HepG2 (cell line): ENCODE measurements around the gene PRR30. TPM values are rescaled to one million over a fixed set of nuclear protein-coding genes. Genes with fewer than 3 reads are reported as not detected.
A peak's percentile ranks its signal among the peaks of the same experiment; 100 is the strongest.

Source experiments
- CBX5 ChIP-seq: sonication (generic); formaldehyde crosslinking; IDR thresholded peaks from 2 replicates; pipeline ENCODE4 v1.4.0; 2020; ENCODE audit warnings: missing genetic modification reagents, borderline replicate concordance
- GPBP1L1 ChIP-seq: sonication (generic); formaldehyde crosslinking; IDR thresholded peaks from 2 replicates; pipeline ENCODE4 v1.5.0; 2020; ENCODE audit warnings: mild to moderate bottlenecking, missing genetic modification reagents
- HDAC2 ChIP-seq: sonication (generic); formaldehyde crosslinking; IDR thresholded peaks from 2 replicates; pipeline ENCODE4 v1.4.0; 2020; ENCODE audit warnings: missing genetic modification reagents
- KDM1A ChIP-seq: IDR thresholded peaks from 2 replicates; pipeline ENCODE4 v1.6.1; 2016; ENCODE audit warnings: missing compliant biosample characterization
- KLF6 ChIP-seq: IDR thresholded peaks from 2 replicates; pipeline ENCODE4 v1.8.0; 2016; ENCODE audit warnings: missing biosample characterization, missing genetic modification reagents
- MAZ ChIP-seq, 2 experiments: sonication (generic) in 1 of 2; formaldehyde crosslinking in 1 of 2; IDR thresholded peaks; 2 replicates each; pipeline versions ENCODE4 v1.5.0 to v1.6.1; 2012 to 2020; ENCODE audit warnings: low read depth in 2 of 2, mild to moderate bottlenecking in 2 of 2, borderline replicate concordance in 1 of 2, improper control_type of control experiment in 1 of 2, low read length in 1 of 2, missing genetic modification reagents in 1 of 2, moderate library complexity in 1 of 2
- NR1H2 ChIP-seq: sonication (generic); formaldehyde crosslinking; IDR thresholded peaks from 2 replicates; pipeline ENCODE4 v1.8.1; 2022; ENCODE audit warnings: low read depth, missing genetic modification reagents, borderline replicate concordance
- NR3C1 ChIP-seq: sonication (generic); formaldehyde crosslinking; IDR thresholded peaks from 2 replicates; pipeline ENCODE4 v1.4.0; 2020; ENCODE audit warnings: missing genetic modification reagents
- REPIN1 ChIP-seq: sonication (generic); formaldehyde crosslinking; IDR thresholded peaks from 2 replicates; pipeline ENCODE4 v1.8.0; 2022; ENCODE audit warnings: missing genetic modification reagents, low read depth, mild to moderate bottlenecking, borderline replicate concordance
- ZBTB42 ChIP-seq: sonication (generic); formaldehyde crosslinking; IDR thresholded peaks from 2 replicates; pipeline ENCODE4 v1.5.0; 2020; ENCODE audit warnings: mild to moderate bottlenecking, missing genetic modification reagents
- ZEB1 ChIP-seq: IDR thresholded peaks from 2 replicates; pipeline ENCODE4 v1.6.1; 2012; ENCODE audit warnings: mild to moderate bottlenecking, low read depth, inconsistent platforms; ENCODE audit not compliant: insufficient replicate concordance
- ZNF143 ChIP-seq: sonication (generic); formaldehyde crosslinking; IDR thresholded peaks from 2 replicates; pipeline ENCODE4 v1.4.0; 2020; ENCODE audit warnings: missing genetic modification reagents
- ZNF503 ChIP-seq: sonication (generic); formaldehyde crosslinking; IDR thresholded peaks from 2 replicates; pipeline ENCODE4 v1.4.0; 2020; ENCODE audit warnings: missing genetic modification reagents
- ZNF639 ChIP-seq: conservative IDR thresholded peaks from 2 replicates; pipeline ENCODE4 v1.6.1; 2018; ENCODE audit warnings: missing genetic modification reagents
- ZNF672 ChIP-seq: sonication (generic); formaldehyde crosslinking; IDR thresholded peaks from 2 replicates; pipeline ENCODE4 v1.8.1; 2022; ENCODE audit warnings: missing genetic modification reagents
- polyA plus RNA-seq, 8 experiments: library from polyadenylated mRNA; depleted of rRNA in 3 of 8; stranded (reverse) in 7 of 8; unstranded in 1 of 8; fragments of >200 nt; fragmentation: Illumina TruSeq in 4 of 8; extraction: Trizol in 4 of 8; gene quantifications; 2 replicates each; pipeline versions ENCODE4 v1.2.1 to v1.2.3, GENCODE V29; 2011 to 2016; ENCODE audit warnings: low read depth in 4 of 8, missing spikeins in 1 of 8, mixed read lengths in 1 of 8; ENCODE audit not compliant: insufficient read depth in 1 of 8
- total RNA-seq, 5 experiments: library from RNA; depleted of rRNA; stranded (reverse); fragments of >200 nt; fragmentation: Illumina TruSeq; extraction: Trizol; gene quantifications; 2 replicates each; pipeline ENCODE4 v1.2.3, GENCODE V29; 2016; ENCODE audit warnings: low read depth in 1 of 5
- TF ChIP-seq, protein P1 (sequence below): sonication (generic); formaldehyde crosslinking; IDR thresholded peaks from 2 replicates; pipeline ENCODE4 v1.4.0; 2020; ENCODE audit warnings: missing genetic modification reagents
- TF ChIP-seq, protein P2 (sequence below): sonication (generic); formaldehyde crosslinking; IDR thresholded peaks from 2 replicates; pipeline ENCODE4 v1.5.0; 2020; ENCODE audit warnings: missing genetic modification reagents

Gene PRR30
- total and polyA plus RNA-seq, 2 of the 13 experiments (the other 11 are each of a cell fraction or from before 2014, with no cell fraction given), result not detected

- no peak for TF ChIP-seq NR1H2 (CRISPR knock-in tag)
- TF ChIP-seq REPIN1 (CRISPR knock-in tag), result no peak
- TF ChIP-seq ZBTB42 (CRISPR knock-in tag), result no peak
- TF ChIP-seq GPBP1L1 (CRISPR knock-in tag), result no peak
- peak; percentile 48; the same call in 1 of the 2 replicates for TF ChIP-seq ZNF639 (CRISPR knock-in tag)
- TF ChIP-seq, protein P1, sequence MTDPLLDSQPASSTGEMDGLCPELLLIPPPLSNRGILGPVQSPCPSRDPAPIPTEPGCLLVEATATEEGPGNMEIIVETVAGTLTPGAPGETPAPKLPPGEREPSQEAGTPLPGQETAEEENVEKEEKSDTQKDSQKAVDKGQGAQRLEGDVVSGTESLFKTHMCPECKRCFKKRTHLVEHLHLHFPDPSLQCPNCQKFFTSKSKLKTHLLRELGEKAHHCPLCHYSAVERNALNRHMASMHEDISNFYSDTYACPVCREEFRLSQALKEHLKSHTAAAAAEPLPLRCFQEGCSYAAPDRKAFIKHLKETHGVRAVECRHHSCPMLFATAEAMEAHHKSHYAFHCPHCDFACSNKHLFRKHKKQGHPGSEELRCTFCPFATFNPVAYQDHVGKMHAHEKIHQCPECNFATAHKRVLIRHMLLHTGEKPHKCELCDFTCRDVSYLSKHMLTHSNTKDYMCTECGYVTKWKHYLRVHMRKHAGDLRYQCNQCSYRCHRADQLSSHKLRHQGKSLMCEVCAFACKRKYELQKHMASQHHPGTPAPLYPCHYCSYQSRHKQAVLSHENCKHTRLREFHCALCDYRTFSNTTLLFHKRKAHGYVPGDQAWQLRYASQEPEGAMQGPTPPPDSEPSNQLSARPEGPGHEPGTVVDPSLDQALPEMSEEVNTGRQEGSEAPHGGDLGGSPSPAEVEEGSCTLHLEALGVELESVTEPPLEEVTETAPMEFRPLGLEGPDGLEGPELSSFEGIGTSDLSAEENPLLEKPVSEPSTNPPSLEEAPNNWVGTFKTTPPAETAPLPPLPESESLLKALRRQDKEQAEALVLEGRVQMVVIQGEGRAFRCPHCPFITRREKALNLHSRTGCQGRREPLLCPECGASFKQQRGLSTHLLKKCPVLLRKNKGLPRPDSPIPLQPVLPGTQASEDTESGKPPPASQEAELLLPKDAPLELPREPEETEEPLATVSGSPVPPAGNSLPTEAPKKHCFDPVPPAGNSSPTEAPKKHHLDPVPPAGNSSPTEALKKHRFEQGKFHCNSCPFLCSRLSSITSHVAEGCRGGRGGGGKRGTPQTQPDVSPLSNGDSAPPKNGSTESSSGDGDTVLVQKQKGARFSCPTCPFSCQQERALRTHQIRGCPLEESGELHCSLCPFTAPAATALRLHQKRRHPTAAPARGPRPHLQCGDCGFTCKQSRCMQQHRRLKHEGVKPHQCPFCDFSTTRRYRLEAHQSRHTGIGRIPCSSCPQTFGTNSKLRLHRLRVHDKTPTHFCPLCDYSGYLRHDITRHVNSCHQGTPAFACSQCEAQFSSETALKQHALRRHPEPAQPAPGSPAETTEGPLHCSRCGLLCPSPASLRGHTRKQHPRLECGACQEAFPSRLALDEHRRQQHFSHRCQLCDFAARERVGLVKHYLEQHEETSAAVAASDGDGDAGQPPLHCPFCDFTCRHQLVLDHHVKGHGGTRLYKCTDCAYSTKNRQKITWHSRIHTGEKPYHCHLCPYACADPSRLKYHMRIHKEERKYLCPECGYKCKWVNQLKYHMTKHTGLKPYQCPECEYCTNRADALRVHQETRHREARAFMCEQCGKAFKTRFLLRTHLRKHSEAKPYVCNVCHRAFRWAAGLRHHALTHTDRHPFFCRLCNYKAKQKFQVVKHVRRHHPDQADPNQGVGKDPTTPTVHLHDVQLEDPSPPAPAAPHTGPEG, result no peak
- no peak for TF ChIP-seq ZNF503 (CRISPR knock-in tag)
- TF ChIP-seq, protein P2, sequence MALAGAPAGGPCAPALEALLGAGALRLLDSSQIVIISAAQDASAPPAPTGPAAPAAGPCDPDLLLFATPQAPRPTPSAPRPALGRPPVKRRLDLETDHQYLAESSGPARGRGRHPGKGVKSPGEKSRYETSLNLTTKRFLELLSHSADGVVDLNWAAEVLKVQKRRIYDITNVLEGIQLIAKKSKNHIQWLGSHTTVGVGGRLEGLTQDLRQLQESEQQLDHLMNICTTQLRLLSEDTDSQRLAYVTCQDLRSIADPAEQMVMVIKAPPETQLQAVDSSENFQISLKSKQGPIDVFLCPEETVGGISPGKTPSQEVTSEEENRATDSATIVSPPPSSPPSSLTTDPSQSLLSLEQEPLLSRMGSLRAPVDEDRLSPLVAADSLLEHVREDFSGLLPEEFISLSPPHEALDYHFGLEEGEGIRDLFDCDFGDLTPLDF (CRISPR knock-in tag), result no peak
- TF ChIP-seq MAZ (IDR thresholded peaks at IDR 0.05; ENCODE audit: borderline replicate concordance, low read depth, low read length), result no peak; the same call in 1 of the 2 replicates
- TF ChIP-seq MAZ (CRISPR knock-in tag; IDR thresholded peaks at IDR 0.05; ENCODE audit: low read depth), result peak; percentile 59
- no peak for TF ChIP-seq HDAC2 (CRISPR knock-in tag)
- no peak; the same call in 1 of the 2 replicates for TF ChIP-seq ZNF672
- no peak for TF ChIP-seq NR3C1 (CRISPR knock-in tag)
- no peak for TF ChIP-seq CBX5 (CRISPR knock-in tag)
- no peak for TF ChIP-seq ZEB1
- peak; percentile 45; the same call in 1 of the 2 replicates for TF ChIP-seq KLF6 (CRISPR knock-in tag)
- no peak for TF ChIP-seq KDM1A
- no peak for TF ChIP-seq ZNF143 (CRISPR knock-in tag)
These were observed 20.5 kb downstream of the PRR30 start, which contains the start of gene CGREF1 (continued) for GRCh38 chr2:27118525-27119329.
